Measurements from ENCODE around the gene ZNF474.
"Not testable (repeated sequence)": the region's sequence is repeated elsewhere in the genome, so short reads cannot be mapped to it uniquely, and the experiment has no call there.

Gene ZNF474

DNA sequence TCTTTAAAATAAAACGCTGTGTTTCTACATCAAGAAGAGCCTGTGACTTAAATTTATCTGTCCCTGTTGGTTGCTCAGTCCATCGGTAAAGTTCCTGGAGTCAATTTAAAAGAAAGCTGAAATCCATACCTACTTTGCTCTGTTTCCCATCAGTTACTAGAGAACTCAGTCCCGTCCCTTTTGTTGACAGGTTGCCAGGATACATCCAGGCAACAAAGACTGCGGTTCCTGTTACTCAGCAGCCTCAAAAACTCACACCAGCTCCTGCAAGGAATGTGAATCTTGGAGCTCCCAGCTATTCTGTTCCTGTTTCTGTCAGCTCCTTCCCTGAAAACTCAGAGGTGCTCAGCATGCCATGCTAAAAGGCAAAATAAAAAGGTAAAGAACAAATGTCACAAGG lies at the start of gene ZNF474:
TSS of gene ZNF474 (plus strand) at position 241 of the 400 bp plus-strand sequence. CDS start 22,445 bp downstream, outside the sequence.
- no peak within 1 kb of the TSS for H3K4me3 Mint-ChIP-seq
- no peak within 1 kb of the TSS for H3K27ac Mint-ChIP-seq
- no peaks in the 10 kb centered on the region for H3K36me3 Mint-ChIP-seq
- no peaks in the 10 kb centered on the region for H3K4me1 Mint-ChIP-seq
- H3K9me3 Mint-ChIP-seq = peaks cover 2% of the 10 kb centered on the region
- H3K27me3 Mint-ChIP-seq = no peaks in the 10 kb centered on the region
- ATAC-seq = no peak

DNA sequence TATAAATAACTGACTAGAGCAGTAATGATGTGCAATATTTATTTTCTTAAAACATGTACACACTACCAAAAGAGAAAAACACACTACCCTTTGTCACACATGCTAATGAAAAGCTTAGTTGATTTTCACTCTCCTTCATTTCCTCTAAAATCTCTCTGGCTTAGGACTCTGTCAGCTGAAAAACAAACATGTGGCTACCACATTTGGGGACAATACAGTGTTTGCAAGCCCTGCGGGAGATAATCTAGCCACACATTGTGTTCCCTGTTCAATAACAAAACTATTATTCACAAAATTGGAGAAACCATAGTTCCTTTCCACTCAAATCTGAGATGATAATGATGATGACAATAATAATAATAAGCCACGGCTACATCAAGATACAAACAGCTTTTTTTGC lies 47.8 kb upstream of the ZNF474 start:
- Mint-ChIP-seq H3K36me3 (no peaks in the 10 kb centered on the region), H3K9me3 (no peaks in the 10 kb centered on the region), H3K27me3 (peaks cover 46% of the 10 kb centered on the region), H3K4me1 (peaks cover 18% of the 10 kb centered on the region), H3K27ac (no peak overlapping the region), H3K4me3 (no peak overlapping the region)
- no peak for ATAC-seq

DNA sequence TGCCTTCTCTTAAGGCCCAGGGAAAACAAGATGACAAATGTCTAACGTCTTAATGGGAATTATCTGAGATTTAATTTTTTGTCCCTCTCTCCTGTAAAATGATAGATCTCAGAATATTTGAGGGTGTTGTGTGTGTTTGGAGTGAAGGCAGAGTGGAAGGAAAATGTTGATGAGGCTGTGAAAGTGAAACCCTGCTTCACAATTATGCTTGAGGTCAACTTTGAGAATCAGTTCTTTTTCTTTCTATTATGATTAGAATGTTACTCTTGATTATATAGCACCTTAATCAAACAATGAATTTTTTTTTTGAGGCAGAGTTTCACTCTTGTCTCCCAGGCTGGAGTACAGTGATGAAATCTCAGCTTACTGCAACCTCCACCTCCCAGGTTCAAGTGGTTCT lies 45.8 kb upstream of the ZNF474 start:
- ATAC-seq = no peak
- Mint-ChIP-seq H3K9me3 (no peaks in the 10 kb centered on the region), H3K4me1 (no peaks in the 10 kb centered on the region), H3K27me3 (peaks cover 26% of the 10 kb centered on the region), H3K27ac (no peak overlapping the region), H3K36me3 (no peaks in the 10 kb centered on the region), H3K4me3 (no peak overlapping the region)

- H3K27ac Mint-ChIP-seq = no peak overlapping the region
- no peaks in the 10 kb centered on the region for H3K4me1 Mint-ChIP-seq
- H3K36me3 Mint-ChIP-seq = no peaks in the 10 kb centered on the region
- H3K27me3 Mint-ChIP-seq = peaks cover 11% of the 10 kb centered on the region
- no peak for ATAC-seq
- no peaks in the 10 kb centered on the region for H3K9me3 Mint-ChIP-seq
- no peak overlapping the region for H3K4me3 Mint-ChIP-seq
Measured at GRCh38 chr5:122085041-122085440, 44.3 kb upstream of the ZNF474 start.

- Mint-ChIP-seq H3K4me3 (no peak overlapping the region), H3K9me3 (no peaks in the 10 kb centered on the region), H3K27me3 (no peaks in the 10 kb centered on the region), H3K36me3 (no peaks in the 10 kb centered on the region), H3K4me1 (no peaks in the 10 kb centered on the region), H3K27ac (no peak overlapping the region)
- ATAC-seq = no peak
Measured at GRCh38 chr5:122089096-122090013, 40.0 kb upstream of the ZNF474 start.

DNA sequence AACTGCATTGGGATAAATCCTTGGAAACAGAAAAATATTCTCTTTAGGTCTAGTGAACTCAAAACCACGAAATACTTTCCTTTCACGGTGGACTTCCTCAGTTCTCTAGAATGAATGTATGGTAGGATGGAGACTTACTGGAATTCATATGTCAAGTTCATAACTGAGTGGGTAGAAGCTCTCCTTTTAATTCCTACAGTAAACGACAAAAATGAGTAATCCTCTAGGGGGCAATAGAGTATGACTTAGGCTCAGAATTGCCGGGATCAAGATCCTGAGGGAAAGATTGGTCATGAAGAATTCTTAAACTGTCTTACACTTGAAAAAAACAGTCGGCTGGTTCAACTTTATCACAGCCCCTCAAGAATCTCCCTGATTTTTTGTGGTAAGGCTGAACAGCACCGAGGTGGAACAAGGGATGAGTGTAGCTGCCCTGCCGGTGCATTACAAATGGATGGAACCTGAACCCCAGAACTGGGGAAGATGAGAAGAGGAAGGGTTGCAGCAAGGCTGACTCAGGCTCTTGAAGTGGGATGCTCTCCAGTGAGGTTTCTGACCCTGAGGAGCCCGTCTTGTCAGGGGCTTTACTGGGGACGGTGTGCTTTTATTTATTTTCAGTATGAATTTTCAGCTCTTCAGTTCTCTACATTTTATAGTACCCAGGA lies 37.3 kb upstream of the ZNF474 start:
- Mint-ChIP-seq H3K27ac (no peak overlapping the region), H3K4me1 (no peaks in the 10 kb centered on the region), H3K36me3 (no peaks in the 10 kb centered on the region), H3K4me3 (no peak overlapping the region), H3K9me3 (no peaks in the 10 kb centered on the region), H3K27me3 (no peaks in the 10 kb centered on the region)
- ATAC-seq = no peak

- H3K27ac Mint-ChIP-seq = no peak overlapping the region
Measured at GRCh38 chr5:122093415-122094180, 35.7 kb upstream of the ZNF474 start.

DNA sequence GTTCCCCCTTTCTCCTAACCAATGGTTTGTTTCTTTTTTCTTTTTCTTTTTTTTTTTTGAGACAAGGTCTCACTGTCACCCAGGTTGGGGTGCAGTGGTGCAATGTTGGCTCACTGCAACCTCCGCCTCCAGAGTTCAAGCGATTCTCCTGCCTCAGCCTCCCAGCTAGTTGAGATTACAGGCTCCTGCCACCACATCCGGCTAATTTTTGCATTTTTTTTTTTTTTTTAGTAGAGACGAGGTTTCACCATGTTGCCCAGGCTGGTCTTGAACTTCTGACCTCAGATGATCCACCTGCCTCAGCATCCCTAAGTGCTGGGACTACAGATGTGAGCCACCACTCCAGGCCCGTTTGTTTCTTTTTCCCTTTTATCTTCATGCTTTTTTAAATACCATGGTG lies 35.1 kb upstream of the ZNF474 start:
- H3K27ac Mint-ChIP-seq, H3K4me1 Mint-ChIP-seq, H3K4me3 Mint-ChIP-seq, H3K9me3 Mint-ChIP-seq, ATAC-seq, H3K36me3 Mint-ChIP-seq, H3K27me3 Mint-ChIP-seq: not testable (repeated sequence)

More at GRCh38 chr5:122093415-122094180, 35.7 kb upstream of the ZNF474 start:
- Mint-ChIP-seq H3K9me3 (no peaks in the 10 kb centered on the region), H3K36me3 (no peaks in the 10 kb centered on the region), H3K27me3 (no peaks in the 10 kb centered on the region), H3K4me1 (no peaks in the 10 kb centered on the region), H3K4me3 (no peak overlapping the region)
- no peak for ATAC-seq

- Mint-ChIP-seq H3K4me1 (no peaks in the 10 kb centered on the region), H3K9me3 (no peaks in the 10 kb centered on the region), H3K27me3 (no peaks in the 10 kb centered on the region), H3K27ac (no peak overlapping the region), H3K4me3 (no peak overlapping the region), H3K36me3 (no peaks in the 10 kb centered on the region)
- ATAC-seq = no peak
Measured at GRCh38 chr5:122095158-122095557, 34.2 kb upstream of the ZNF474 start.

GRCh38 chr5:122097391-122097790 lies 32.0 kb upstream of the ZNF474 start:
- no peak overlapping the region for H3K27ac Mint-ChIP-seq
- no peak overlapping the region for H3K4me3 Mint-ChIP-seq
- no peaks in the 10 kb centered on the region for H3K36me3 Mint-ChIP-seq
- ATAC-seq = no peak
- H3K27me3 Mint-ChIP-seq = no peaks in the 10 kb centered on the region
- H3K4me1 Mint-ChIP-seq = no peaks in the 10 kb centered on the region
- no peaks in the 10 kb centered on the region for H3K9me3 Mint-ChIP-seq

DNA sequence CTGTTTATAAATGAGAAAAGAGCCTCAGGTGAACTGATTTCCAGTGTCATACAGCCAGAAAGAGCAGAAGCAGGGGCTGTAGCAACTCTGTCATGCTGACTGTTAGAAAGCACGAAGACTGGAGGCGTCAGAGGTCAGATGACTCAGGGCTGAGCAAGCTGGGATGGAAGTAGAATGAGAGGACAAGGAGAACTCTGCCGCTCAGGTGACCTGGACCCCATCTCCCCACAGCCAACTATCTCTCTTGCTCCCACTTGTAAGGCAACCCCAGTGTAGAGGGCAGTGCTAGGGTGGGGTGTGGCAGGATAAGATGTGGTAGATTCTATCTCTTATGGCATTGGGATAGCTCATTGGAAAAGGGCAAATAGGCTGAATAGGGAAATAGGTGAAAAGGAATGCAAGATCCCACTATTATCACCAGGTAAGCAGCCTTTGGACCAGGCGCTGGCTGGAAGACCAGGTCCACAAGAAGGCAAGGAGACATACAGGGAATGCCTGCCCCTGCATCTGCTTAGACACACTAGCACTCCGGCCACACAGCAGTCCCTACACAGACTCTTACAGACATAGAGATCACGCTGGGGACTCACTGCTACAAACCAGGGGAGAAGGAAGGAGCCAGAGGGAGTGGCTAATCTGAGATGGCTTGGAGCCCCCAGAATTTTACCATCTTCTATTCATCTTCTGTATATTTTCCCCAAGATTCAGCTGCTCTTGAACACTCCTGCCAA lies 30.1 kb upstream of the ZNF474 start:
- no peaks in the 10 kb centered on the region for H3K36me3 Mint-ChIP-seq
- H3K9me3 Mint-ChIP-seq = no peaks in the 10 kb centered on the region
- no peak overlapping the region for H3K4me3 Mint-ChIP-seq
- ATAC-seq = no peak
- no peak overlapping the region for H3K27ac Mint-ChIP-seq
- H3K4me1 Mint-ChIP-seq = no peaks in the 10 kb centered on the region
- no peaks in the 10 kb centered on the region for H3K27me3 Mint-ChIP-seq

GRCh38 chr5:122101636-122102285 lies 27.6 kb upstream of the ZNF474 start:
- Mint-ChIP-seq H3K4me1 (no peaks in the 10 kb centered on the region), H3K9me3 (no peaks in the 10 kb centered on the region), H3K27me3 (no peaks in the 10 kb centered on the region), H3K36me3 (no peaks in the 10 kb centered on the region), H3K27ac (no peak overlapping the region), H3K4me3 (no peak overlapping the region)
- ATAC-seq = no peak

DNA sequence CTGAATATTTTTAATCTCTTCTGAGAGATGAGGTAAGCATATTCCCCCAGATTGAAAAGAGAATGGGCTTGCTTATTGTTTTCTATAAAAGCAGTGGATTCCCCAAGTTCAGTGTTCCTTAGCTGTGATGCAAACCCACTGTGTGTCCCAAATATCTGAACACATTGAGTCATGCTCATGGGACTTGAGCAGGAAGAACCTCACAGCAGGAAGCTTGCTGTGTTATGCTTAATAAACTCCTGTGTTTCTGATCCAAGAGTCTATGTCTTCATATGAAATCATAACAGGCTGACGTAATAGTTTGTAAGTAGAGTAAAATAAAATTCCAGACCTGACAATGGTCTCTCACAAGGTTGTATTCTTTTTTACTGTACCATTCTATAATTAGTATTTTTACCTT lies 26.5 kb upstream of the ZNF474 start:
- no peaks in the 10 kb centered on the region for H3K36me3 Mint-ChIP-seq
- H3K9me3 Mint-ChIP-seq = no peaks in the 10 kb centered on the region
- peaks cover 7% of the 10 kb centered on the region for H3K27me3 Mint-ChIP-seq
- no peak for ATAC-seq
- no peaks in the 10 kb centered on the region for H3K4me1 Mint-ChIP-seq
- no peak overlapping the region for H3K27ac Mint-ChIP-seq
- H3K4me3 Mint-ChIP-seq = no peak overlapping the region

DNA sequence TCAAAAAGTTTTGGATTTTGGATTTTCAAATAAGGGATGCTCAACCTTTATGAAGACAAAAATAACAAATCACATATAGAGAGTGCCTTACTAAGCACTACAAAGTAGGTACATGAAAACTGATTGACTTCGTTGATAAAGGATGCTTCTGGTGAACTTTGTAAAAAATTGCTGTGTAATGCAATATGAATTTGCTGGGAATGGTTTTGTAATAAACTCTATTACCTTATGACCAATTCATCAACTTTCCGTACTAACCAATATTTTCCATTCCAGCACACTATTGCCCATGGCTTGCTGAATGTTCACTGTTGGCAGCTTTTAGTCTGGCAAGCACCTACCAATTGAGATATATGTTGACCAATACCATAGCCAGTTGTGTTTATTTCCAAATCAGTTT lies 23.4 kb upstream of the ZNF474 start:
- H3K27me3 Mint-ChIP-seq = peaks cover 10% of the 10 kb centered on the region
- no peaks in the 10 kb centered on the region for H3K4me1 Mint-ChIP-seq
- H3K36me3 Mint-ChIP-seq = no peaks in the 10 kb centered on the region
- no peaks in the 10 kb centered on the region for H3K9me3 Mint-ChIP-seq
- H3K4me3 Mint-ChIP-seq = no peak overlapping the region
- ATAC-seq = no peak
- no peak overlapping the region for H3K27ac Mint-ChIP-seq

All from stimulated activated memory B cell treated with anti-CD40 and anti-IgM and Interleukin-4, amounts not matched to agents 10 μg/mL and 1 μg/mL and 100 μg/mL, for 72 hours (primary cell).